Gastrocnemius medialis (tissue), 4 donors: ENCODE data around the gene ARHGAP6. TPM values are rescaled to one million over a fixed set of nuclear protein-coding genes. Genes with fewer than 3 reads are reported as not detected.
A peak's percentile ranks its signal among the peaks of the same experiment; 100 is the strongest.

Experiments
- ATAC-seq, 2 donors: fragments of 150-250 bp; one replicate each; pipeline ENCODE4 v1.9.1; 2016
- DNase-seq, 2 donors: peaks; one replicate each; pipeline ENCODE4 v3.0.0-alpha.2; 2019
- H3K27ac ChIP-seq, 4 donors: fragments of 200-600 bp; sonication (generic); 1 replicate in 1 of 4; 2 replicates in 3 of 4; pipeline ENCODE4 v1.5.1; 2016 to 2018; ENCODE audit warnings: mild to moderate bottlenecking in 2 of 4, moderate library complexity in 1 of 4
- H3K27me3 ChIP-seq, 3 donors: fragments of 200-600 bp; sonication (generic) in 2 of 3; 1 replicate in 1 of 3; 2 replicates in 2 of 3; pipeline versions ENCODE4 v1.5.1 to v1.6.0; 2016 to 2019; ENCODE audit warnings: mild to moderate bottlenecking in 1 of 3, moderate library complexity in 1 of 3
- H3K36me3 ChIP-seq, 2 donors: fragments of 200-600 bp; sonication (generic) in 1 of 2; one replicate each; pipeline ENCODE4 v1.5.1; 2017 to 2018
- H3K4me1 ChIP-seq, 2 donors: fragments of 200-600 bp; sonication (generic) in 1 of 2; one replicate each; pipeline ENCODE4 v1.5.1; 2016 to 2017; ENCODE audit warnings: mild to moderate bottlenecking in 2 of 2
- H3K4me3 ChIP-seq, 4 donors: fragments of 200-600 bp; sonication (generic) in 3 of 4; 1 replicate in 1 of 4; 2 replicates in 3 of 4; pipeline ENCODE4 v1.5.1; 2016 to 2019; ENCODE audit warnings: mild to moderate bottlenecking in 2 of 4
- H3K9me3 ChIP-seq, 3 donors: fragments of 200-600 bp; sonication (generic) in 2 of 3; 1 replicate in 1 of 3; 2 replicates in 2 of 3; pipeline ENCODE4 v1.5.1; 2016 to 2019
- POLR2A ChIP-seq, 2 donors: fragments of 450-650 bp; IDR thresholded peaks; one replicate each; pipeline ENCODE4 v1.6.1; 2017; ENCODE audit warnings: antibody characterized with exemption in 2 of 2, mild to moderate bottlenecking in 2 of 2, moderate library complexity in 2 of 2
- in situ Hi-C, 4 donors: fragments of 200-750 bp; cut with MboI; loops; one replicate each; pipeline versions ENCODE4 v1.15.0 to v1.8.0; 2017; ENCODE audit warnings: low sequenced_read_pairs in 4 of 4
- intact Hi-C: fragments of 100-400 bp; cut with DNase I; formaldehyde crosslinking; loops from one replicate; pipeline ENCODE4 v1.15.1; 2023; ENCODE audit warnings: low total_unique reads
- total RNA-seq, 4 donors: library from RNA; depleted of rRNA; stranded (reverse); fragments of >200 nt; gene quantifications; one replicate each; pipeline versions ENCODE4 v1.1.0 to v1.2.3, GENCODE V29; 2016
- TF ChIP-seq, protein P1 (sequence below), 5 experiments: fragments of 450-650 bp in 3 of 5; fragments of 200-600 bp in 2 of 5; sonication (generic) in 2 of 5; IDR thresholded peaks in 4 of 5; conservative IDR thresholded peaks in 1 of 5; 1 replicate in 4 of 5; 2 replicates in 1 of 5; pipeline ENCODE4 v1.5.1; 2016 to 2019; ENCODE audit warnings: antibody characterized with exemption in 5 of 5, mild to moderate bottlenecking in 3 of 5, moderate library complexity in 3 of 5

ARHGAP6 gene
- total RNA-seq, 4 donors from 2014 or later, result 10.7 to 18.0 (median 14.9) TPM

DNA sequence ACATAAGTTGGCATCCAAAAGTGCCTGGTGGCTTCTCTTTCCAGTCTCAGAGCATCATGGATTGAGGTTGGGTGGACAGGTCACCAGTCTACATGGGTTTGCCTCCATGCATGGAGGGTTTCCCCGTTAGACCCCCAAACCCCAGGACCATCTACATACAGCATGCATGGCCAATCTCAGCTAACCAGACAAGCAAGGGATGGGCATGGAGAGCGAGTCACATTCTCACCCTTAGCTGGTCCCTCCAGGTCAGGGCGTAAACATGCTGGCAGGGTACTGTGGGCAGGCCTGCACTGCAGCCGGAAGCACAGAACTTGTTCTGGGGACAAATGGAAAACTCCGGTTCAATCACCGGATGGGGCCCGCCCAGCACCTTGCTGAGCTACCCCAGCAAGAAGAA, 517.3 kb downstream of the ARHGAP6 start:
- Histone ChIP-seq H3K9me3 (no peaks in the 10 kb centered on the region), H3K27me3 (no peaks in the 10 kb centered on the region), H3K27ac (no peak overlapping the region), H3K4me1 (no peaks in the 10 kb centered on the region), H3K4me3 (no peak overlapping the region), H3K36me3 (no peaks in the 10 kb centered on the region)
- ATAC-seq (no peak), DNase-seq (no peak)
- TF ChIP-seq, protein P1, sequence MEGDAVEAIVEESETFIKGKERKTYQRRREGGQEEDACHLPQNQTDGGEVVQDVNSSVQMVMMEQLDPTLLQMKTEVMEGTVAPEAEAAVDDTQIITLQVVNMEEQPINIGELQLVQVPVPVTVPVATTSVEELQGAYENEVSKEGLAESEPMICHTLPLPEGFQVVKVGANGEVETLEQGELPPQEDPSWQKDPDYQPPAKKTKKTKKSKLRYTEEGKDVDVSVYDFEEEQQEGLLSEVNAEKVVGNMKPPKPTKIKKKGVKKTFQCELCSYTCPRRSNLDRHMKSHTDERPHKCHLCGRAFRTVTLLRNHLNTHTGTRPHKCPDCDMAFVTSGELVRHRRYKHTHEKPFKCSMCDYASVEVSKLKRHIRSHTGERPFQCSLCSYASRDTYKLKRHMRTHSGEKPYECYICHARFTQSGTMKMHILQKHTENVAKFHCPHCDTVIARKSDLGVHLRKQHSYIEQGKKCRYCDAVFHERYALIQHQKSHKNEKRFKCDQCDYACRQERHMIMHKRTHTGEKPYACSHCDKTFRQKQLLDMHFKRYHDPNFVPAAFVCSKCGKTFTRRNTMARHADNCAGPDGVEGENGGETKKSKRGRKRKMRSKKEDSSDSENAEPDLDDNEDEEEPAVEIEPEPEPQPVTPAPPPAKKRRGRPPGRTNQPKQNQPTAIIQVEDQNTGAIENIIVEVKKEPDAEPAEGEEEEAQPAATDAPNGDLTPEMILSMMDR (IDR thresholded peaks at IDR 0.05 in 4 of 5, conservative IDR thresholded peaks at IDR 0.05 in 1 of 5), result no peak
- no peak for TF ChIP-seq POLR2A (IDR thresholded peaks at IDR 0.05)
- intact Hi-C loops (loop anchor here (10.0 kb wide), 1 partner anchor 276 kb away; no protein-coding TSS in a partner anchor), in situ Hi-C loops (loop anchor here (5.0 to 25.0 kb wide), 4 partner anchors 384 to 961 kb away; partner anchors contain the start of gene MSL3 (in 3 of the 4))

DNA sequence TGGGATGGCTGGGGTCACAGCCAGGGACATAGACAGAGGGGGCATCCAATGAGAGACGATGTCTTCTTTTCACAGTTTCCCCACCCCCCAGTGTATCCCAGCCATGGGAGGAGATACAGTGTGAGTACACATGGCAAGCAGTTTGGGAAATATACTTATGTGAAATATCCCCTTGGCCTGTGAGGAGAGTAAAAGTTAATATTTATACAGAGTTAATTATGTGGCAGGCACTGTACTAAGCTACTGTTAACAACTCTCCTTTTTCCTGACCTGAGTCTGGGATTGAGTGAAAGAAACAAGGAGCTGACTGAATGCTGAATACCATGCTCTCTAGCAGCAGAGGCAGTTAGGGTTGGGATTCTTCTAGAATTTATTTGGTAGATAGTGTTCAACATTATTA, 519.3 kb downstream of the ARHGAP6 start:
- Histone ChIP-seq H3K9me3 (no peaks in the 10 kb centered on the region), H3K4me3 (no peak overlapping the region), H3K4me1 (no peaks in the 10 kb centered on the region), H3K36me3 (no peaks in the 10 kb centered on the region), H3K27ac (no peak overlapping the region), H3K27me3 (no peaks in the 10 kb centered on the region)
- ATAC-seq, result no peak
- intact Hi-C loops (loop anchor here (10.0 kb wide), 1 partner anchor 278 kb away; no protein-coding TSS in a partner anchor), in situ Hi-C loops (loop anchor here (5.0 to 25.0 kb wide), 4 partner anchors 386 to 959 kb away; partner anchors contain the start of gene MSL3 (in 3 of the 4))
- TF ChIP-seq, protein P1 (IDR thresholded peaks at IDR 0.05 in 4 of 5, conservative IDR thresholded peaks at IDR 0.05 in 1 of 5), result no peak
- no peak for TF ChIP-seq POLR2A (IDR thresholded peaks at IDR 0.05)
- no peak for DNase-seq

DNA sequence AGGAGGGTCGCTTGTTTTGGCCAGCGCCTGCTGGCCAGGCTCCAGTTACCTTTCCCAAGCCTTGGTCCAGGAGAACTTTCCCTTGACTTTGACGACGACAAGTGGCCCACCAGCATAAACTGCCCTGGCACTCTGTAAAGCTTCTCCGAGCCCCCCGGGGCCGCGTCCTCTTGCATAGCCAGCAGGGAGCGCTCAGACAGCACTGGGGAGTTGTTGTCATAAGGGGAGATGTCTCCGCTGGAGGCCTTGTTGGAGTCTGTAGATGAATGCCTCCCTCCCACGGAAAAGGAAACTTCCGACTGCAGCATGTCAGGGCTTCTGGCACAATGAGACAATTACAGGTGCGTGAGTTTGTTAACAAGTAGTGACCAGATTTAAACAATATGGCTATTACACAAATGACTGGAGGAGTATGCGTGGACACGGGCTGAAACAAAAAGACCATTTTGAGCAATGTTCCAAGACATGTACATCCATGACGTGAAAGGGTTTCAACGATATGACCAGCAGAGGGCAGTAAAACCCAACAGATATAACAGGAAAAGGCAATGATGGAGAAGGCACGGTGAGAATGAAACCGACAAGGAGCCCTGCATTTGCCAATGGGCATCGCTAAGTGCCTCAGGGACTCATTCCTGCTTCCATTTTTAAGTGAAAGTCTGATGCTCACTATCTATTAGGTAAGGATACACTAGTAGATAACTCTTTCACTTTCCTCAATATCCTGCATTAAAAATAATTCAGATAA, 521.6 kb downstream of the ARHGAP6 start:
- Histone ChIP-seq H3K27me3 (no peaks in the 10 kb centered on the region), H3K4me3 (no peak overlapping the region), H3K4me1 (no peaks in the 10 kb centered on the region), H3K36me3 (no peaks in the 10 kb centered on the region), H3K9me3 (no peaks in the 10 kb centered on the region), H3K27ac (no peak overlapping the region)
- DNase-seq (peak; percentile 5 to 22), ATAC-seq (peak; percentile 58 to 89)
- intact Hi-C loops, result loop anchor here (1.0 to 10.0 kb wide), 4 partner anchors 281 to 628 kb away; no protein-coding TSS in a partner anchor
- in situ Hi-C loops, result loop anchor here (25.0 kb wide), 3 partner anchors 593 to 957 kb away; partner anchors contain the start of gene MSL3 (in 3 of the 4)
- TF ChIP-seq, protein P1 (IDR thresholded peaks at IDR 0.05 in 4 of 5, conservative IDR thresholded peaks at IDR 0.05 in 1 of 5), result peak; percentile 40 to 65 (median 59)
- no peak for TF ChIP-seq POLR2A (IDR thresholded peaks at IDR 0.05)

DNA sequence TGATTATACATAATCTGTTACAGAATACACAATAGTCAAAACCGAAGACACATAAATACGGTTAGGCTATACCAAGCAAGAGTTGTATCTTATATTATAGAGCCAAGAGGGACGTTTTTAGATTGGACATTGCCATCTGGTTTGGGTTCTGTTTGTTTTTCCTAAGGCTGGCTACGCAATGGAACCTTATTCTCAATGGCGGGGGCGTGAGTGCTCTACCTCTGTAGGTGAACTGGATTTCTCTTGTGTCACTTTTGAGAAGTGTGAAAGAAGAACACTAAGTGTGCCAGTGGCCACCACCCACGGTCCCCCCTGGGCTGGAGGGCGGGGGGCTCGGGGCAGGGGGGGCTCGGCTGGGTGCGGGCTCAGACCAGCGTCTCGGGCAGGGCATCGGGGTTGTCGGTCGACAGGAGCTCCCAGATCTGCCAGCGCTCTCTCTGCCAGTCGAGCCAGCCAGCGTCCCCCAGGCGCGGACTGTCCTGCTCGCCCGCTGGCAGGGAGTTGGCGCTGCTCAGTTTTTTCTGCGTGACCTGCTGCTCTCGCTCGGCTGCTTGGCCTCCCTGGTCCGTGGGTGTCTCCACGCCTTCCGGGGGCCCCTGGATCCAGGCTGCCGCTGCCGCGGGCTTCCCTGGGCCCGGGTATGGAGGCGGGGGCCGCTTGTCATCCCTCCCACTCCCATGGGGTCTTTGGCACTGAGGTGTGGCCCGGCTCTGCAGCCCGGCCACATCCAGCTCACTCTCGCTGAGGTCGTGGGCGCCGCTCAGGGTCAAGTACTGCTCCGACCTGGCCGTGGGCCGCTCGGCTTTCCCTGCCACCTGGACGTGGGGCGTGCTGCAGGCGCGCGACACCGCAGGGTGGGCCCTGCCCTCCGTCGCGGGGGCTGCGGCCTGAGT, 527.0 kb downstream of the ARHGAP6 start:
- DNase-seq, result no peak
- in situ Hi-C loops, result loop anchor here (10.0 to 25.0 kb wide), 4 partner anchors 599 to 951 kb away; partner anchors contain the start of gene MSL3 (in 3 of the 4)

More for the DNA sequence above, 527.0 kb downstream of the ARHGAP6 start:
- intact Hi-C loops, result no loop called here
- TF ChIP-seq, protein P1 (IDR thresholded peaks at IDR 0.05 in 4 of 5, conservative IDR thresholded peaks at IDR 0.05 in 1 of 5), result no peak
- TF ChIP-seq POLR2A (IDR thresholded peaks at IDR 0.05), result no peak
- Histone ChIP-seq H3K27me3 (no peaks in the 10 kb centered on the region), H3K4me1 (peaks cover 7% of the 10 kb centered on the region in 2 donors), H3K4me3 (no peak overlapping the region), H3K9me3 (no peaks in the 10 kb centered on the region), H3K36me3 (no peaks in the 10 kb centered on the region), H3K27ac (no peak overlapping the region)
- no peak for ATAC-seq
